ENCODE data around the gene FNDC11.

The FNDC11 gene

DNA sequence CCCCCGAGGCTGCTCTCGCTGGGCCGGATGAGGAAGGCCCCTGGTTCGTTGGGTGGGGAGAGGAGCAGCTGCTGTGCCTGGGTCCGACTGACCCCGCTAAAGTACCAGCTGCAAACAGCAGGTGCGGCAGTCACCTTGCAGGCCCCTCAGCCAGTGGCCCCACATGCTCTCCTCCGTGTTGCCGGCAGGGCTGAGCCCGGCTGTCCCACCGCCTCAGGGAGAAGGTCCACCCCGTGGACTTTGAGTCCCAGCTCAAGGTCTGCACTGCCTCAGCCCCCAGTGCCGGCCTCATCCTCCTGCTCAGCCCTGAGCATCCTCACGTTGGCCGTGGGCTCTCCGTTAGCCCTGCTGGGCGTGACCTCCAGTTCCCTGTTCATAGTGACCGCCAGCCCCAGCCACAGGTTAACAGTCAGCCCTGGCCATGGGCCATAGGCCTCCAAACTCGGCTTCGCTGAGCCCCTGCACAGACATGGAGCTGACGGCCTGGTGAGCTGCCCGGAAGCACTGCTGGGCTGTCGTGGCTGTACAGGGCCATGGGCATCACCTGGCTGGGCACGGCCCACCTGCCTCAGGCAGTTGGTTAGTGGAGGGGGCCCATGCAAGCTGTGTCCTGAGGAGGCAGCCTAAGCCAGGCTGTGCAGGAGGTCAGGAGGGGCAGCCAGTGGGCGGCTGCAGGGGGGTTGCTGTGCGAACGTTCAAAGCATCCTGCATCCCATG, 9.6 kb upstream of the FNDC11 start:
- TF ChIP-seq, protein P1, sequence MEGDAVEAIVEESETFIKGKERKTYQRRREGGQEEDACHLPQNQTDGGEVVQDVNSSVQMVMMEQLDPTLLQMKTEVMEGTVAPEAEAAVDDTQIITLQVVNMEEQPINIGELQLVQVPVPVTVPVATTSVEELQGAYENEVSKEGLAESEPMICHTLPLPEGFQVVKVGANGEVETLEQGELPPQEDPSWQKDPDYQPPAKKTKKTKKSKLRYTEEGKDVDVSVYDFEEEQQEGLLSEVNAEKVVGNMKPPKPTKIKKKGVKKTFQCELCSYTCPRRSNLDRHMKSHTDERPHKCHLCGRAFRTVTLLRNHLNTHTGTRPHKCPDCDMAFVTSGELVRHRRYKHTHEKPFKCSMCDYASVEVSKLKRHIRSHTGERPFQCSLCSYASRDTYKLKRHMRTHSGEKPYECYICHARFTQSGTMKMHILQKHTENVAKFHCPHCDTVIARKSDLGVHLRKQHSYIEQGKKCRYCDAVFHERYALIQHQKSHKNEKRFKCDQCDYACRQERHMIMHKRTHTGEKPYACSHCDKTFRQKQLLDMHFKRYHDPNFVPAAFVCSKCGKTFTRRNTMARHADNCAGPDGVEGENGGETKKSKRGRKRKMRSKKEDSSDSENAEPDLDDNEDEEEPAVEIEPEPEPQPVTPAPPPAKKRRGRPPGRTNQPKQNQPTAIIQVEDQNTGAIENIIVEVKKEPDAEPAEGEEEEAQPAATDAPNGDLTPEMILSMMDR (IDR thresholded peaks at IDR 0.05; ENCODE audit: unreplicated experiment in 3 of 3), result no peak
- peaks cover 17% of the 10 kb centered on the region for H3K27me3 Mint-ChIP-seq (ENCODE audit: low read depth)
- H3K27ac Mint-ChIP-seq, result no peak overlapping the region
- peaks cover 6% of the 10 kb centered on the region for H3K4me1 Mint-ChIP-seq
- H3K4me3 Mint-ChIP-seq, result no peak overlapping the region
- H3K36me3 Mint-ChIP-seq (ENCODE audit: low read depth), result no peaks in the 10 kb centered on the region
- H3K9me3 Mint-ChIP-seq, result no peaks in the 10 kb centered on the region

DNA sequence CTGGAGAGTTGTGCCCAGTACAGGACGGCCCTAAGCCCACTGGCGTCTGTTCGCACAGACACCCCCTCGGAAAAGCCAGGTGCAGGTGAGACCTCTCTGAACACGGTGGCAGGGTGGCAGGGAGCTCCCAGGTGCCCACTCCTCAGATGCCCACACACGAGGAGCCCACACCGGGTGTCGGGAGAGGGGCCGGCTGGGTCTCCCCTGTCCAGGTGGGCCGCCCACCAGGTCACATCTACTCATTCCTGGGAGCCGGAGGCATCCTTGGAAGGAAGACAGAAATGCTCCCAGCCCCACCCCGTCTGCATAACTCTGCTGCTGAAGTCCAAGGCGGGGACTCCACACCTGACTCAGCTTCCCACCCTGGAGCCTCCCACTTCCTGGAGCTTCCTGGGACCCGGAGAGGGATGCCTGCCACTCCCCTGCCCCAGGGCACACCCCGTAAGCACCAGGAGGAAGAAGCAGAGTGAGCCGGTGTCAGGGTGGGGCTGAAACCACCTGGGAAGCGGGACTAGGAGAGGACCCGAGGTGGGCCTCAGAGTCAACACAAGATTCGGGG, 8.9 kb upstream of the FNDC11 start:
- TF ChIP-seq, protein P1 (IDR thresholded peaks at IDR 0.05; ENCODE audit: unreplicated experiment in 3 of 3), result no peak
- H3K4me3 Mint-ChIP-seq, result no peak overlapping the region
- H3K4me1 Mint-ChIP-seq, result peaks cover 6% of the 10 kb centered on the region
- no peaks in the 10 kb centered on the region for H3K36me3 Mint-ChIP-seq (ENCODE audit: low read depth)
- H3K27ac Mint-ChIP-seq, result no peak overlapping the region
- H3K27me3 Mint-ChIP-seq (ENCODE audit: low read depth), result peaks cover 17% of the 10 kb centered on the region
- H3K9me3 Mint-ChIP-seq, result no peaks in the 10 kb centered on the region

DNA sequence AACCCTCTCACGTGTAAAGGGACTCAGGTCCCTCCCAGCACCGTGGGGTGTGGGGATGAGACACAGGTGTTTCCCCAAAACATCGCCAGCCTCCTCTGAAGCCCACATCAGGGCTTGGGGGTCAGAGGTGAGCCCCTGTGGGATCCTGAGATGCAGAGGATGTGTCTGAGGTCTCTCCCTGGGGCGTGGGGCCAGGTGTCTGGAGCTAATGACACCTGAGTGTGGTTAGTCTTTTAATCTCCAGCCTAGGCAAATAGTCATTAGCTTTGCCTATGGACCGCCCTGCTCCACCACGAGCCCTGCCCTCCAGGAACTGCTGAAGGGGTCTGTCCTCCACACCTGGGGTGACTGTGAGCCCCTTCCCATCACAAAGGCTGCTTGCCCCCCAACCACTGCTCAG, 8.1 kb upstream of the FNDC11 start:
- Mint-ChIP-seq H3K4me3 (no peak overlapping the region), H3K9me3 (no peaks in the 10 kb centered on the region), H3K27ac (no peak overlapping the region), H3K36me3 (ENCODE audit: low read depth) (no peaks in the 10 kb centered on the region), H3K4me1 (peaks cover 6% of the 10 kb centered on the region), H3K27me3 (ENCODE audit: low read depth) (peaks cover 24% of the 10 kb centered on the region)
- TF ChIP-seq, protein P1 (IDR thresholded peaks at IDR 0.05; ENCODE audit: unreplicated experiment in 3 of 3), result no peak

DNA sequence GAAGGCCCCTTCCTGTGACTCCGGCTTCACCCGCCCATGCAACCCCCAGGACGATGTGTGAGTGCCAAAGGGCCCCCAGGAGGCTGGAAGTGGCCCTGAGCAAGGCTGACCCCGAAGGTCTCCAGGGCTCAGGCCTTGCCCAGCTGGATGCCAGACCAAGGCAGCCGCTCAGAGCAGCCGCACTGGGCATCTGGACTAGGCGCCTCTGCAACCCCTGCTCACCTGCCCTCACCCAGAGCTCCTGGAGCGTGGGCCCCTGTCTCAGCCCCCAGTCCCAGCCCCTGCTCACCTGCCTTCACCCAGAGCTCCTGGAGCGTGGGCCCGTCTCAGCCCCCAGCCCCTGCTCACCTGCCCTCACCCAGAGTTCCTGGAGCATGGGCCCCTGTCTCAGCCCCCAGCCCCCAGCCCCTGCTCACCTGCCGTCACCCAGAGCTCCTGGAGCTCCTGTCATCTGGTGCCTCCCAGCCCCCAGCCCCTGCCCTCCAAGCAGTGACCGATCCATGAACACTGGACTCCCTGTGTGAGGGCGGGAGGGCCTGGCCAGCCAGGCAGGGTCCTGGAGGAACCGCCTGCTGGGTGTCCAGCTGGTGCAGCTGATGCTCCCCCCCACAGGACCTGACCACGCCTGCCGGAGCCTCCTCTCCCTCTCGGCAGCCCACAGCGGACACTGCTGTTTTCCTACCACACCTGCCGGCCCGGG, 7.6 kb upstream of the FNDC11 start:
- TF ChIP-seq, protein P1 (IDR thresholded peaks at IDR 0.05; ENCODE audit: unreplicated experiment in 3 of 3), result no peak
- Mint-ChIP-seq H3K4me3 (no peak overlapping the region), H3K27ac (no peak overlapping the region), H3K9me3 (no peaks in the 10 kb centered on the region), H3K36me3 (ENCODE audit: low read depth) (no peaks in the 10 kb centered on the region), H3K27me3 (ENCODE audit: low read depth) (peaks cover 27% of the 10 kb centered on the region), H3K4me1 (peaks cover 6% of the 10 kb centered on the region)

DNA sequence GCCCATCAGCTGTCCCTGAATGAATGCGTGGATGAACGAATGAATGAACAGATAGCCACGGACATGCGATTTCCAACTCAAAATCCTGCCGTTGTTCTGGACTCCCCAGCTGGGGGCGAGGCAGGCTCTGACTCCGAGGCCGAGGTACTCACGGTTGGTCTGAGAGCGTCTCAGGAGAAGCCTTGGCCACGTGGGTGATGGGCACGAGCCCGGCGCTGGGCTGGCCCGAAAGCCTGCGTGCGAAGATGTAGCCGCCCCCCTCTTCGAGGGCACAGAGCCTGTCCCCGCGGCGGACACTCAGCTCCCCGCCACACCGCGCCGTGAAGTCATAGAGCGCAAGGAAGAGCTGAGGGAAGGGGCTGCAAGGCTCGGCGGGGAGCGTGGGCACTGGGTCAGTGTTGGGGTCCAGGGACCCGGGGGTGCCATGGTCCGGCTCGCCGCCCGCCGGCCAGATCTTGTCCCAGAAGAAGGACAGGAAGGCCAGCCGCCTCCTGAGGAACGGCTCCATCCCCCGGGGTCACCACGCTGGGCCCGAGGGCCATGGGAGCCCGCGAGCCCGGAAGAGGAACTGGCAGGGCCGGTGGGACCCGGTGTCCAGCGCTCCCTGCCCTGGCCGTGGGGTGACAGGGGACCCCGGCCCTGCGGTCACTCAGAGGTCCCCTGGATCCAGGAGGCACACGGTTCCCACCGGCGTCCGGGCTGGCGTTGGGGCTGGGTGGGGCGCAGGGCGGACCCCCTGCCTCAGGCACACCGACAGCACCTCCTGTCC, 6.8 kb upstream of the FNDC11 start:
- TF ChIP-seq, protein P1 (IDR thresholded peaks at IDR 0.05; ENCODE audit: unreplicated experiment in 3 of 3), result no peak
- H3K4me1 Mint-ChIP-seq, result peaks cover 6% of the 10 kb centered on the region
- H3K27ac Mint-ChIP-seq, result no peak overlapping the region
- no peak overlapping the region for H3K4me3 Mint-ChIP-seq
- no peaks in the 10 kb centered on the region for H3K9me3 Mint-ChIP-seq
- peaks cover 27% of the 10 kb centered on the region for H3K27me3 Mint-ChIP-seq (ENCODE audit: low read depth)
- H3K36me3 Mint-ChIP-seq (ENCODE audit: low read depth), result no peaks in the 10 kb centered on the region

Measured in nephron (organoid).